Spleen (tissue), 7 donors: ENCODE results near the gene TBXAS1.

Experiments used
- CTCF ChIP-seq, 11 experiments: fragments of 200-600 bp in 7 of 11; fragments of 450-650 bp in 4 of 11; sonication (generic) in 4 of 11; IDR thresholded peaks in 8 of 11; conservative IDR thresholded peaks in 3 of 11; 1 replicate in 7 of 11; 2 replicates in 4 of 11; pipeline versions ENCODE4 v1.4.0 to v1.8.0; 2016 to 2021; ENCODE audit warnings: antibody characterized with exemption in 11 of 11, inconsistent platforms in 4 of 11, mild to moderate bottlenecking in 1 of 11
- POLR2A ChIP-seq, 3 donors: fragments of 450-650 bp; IDR thresholded peaks; one replicate each; pipeline ENCODE4 v1.5.1; 2017; ENCODE audit warnings: antibody characterized with exemption in 3 of 3, mild to moderate bottlenecking in 1 of 3
- donor health status: DM: no; HTN: no; CAD: no; lungs with moderate emphysema.
- donor health status: DM: no; HTN: no; CAD: no.
- donor health status: DM: no; HTN: no; CAD: no.

GRCh38 chr7:139918480-139918879 is 89.4 kb downstream of the TBXAS1 start:
- TF ChIP-seq CTCF (IDR thresholded peaks at IDR 0.05 in 8 of 11, conservative IDR thresholded peaks at IDR 0.05 in 3 of 11) (no peak), POLR2A (IDR thresholded peaks at IDR 0.05) (no peak)
